ENCODE results near the gene TOP3B.

The TOP3B gene

GRCh38 chr22:21921184-21921721, 61.3 kb downstream of the TOP3B start:
- no peak for TF ChIP-seq CTCF (IDR thresholded peaks at IDR 0.05; ENCODE audit: low read depth, low read length)
- no peak overlapping the region for H3K4me3 ChIP-seq (ENCODE audit: low read depth, low read length)

- no peak for TF ChIP-seq CTCF (IDR thresholded peaks at IDR 0.05; ENCODE audit: low read depth, low read length)
- no peak overlapping the region for H3K4me3 ChIP-seq (ENCODE audit: low read depth, low read length)
Observed at GRCh38 chr22:21920341-21921183, 62.0 kb downstream of the TOP3B start.

- TF ChIP-seq CTCF (IDR thresholded peaks at IDR 0.05; ENCODE audit: low read depth, low read length), result no peak
- no peak overlapping the region for H3K4me3 ChIP-seq (ENCODE audit: low read depth, low read length)
Observed at GRCh38 chr22:21919526-21920307, 62.9 kb downstream of the TOP3B start.

- no peak for TF ChIP-seq CTCF (IDR thresholded peaks at IDR 0.05; ENCODE audit: low read depth, low read length)
- no peak overlapping the region for H3K4me3 ChIP-seq (ENCODE audit: low read depth, low read length)
Observed at GRCh38 chr22:21918466-21919185, 64.0 kb downstream of the TOP3B start.

GRCh38 chr22:21917959-21918261, 64.7 kb downstream of the TOP3B start:
- no peak for TF ChIP-seq CTCF (IDR thresholded peaks at IDR 0.05; ENCODE audit: low read depth, low read length)

GRCh38 chr22:21917181-21917958, 65.2 kb downstream of the TOP3B start:
- no peak for TF ChIP-seq CTCF (IDR thresholded peaks at IDR 0.05; ENCODE audit: low read depth, low read length)
- no peak overlapping the region for H3K4me3 ChIP-seq (ENCODE audit: low read depth, low read length)

More at GRCh38 chr22:21917959-21918261, 64.7 kb downstream of the TOP3B start:
- no peak overlapping the region for H3K4me3 ChIP-seq (ENCODE audit: low read depth, low read length)
